Transverse colon (tissue), 4 donors: ENCODE data around the gene CCDC24. TPM values are rescaled to one million over a fixed set of nuclear protein-coding genes. Genes with fewer than 3 reads are reported as not detected.

Experiments used
- DNase-seq: peaks from one replicate; pipeline ENCODE4 v3.0.0-alpha.2; 2019
- H3K27ac ChIP-seq, 4 donors: fragments of 200-600 bp; sonication (generic); 2 replicates each; pipeline ENCODE4 v1.5.1; 2016 to 2018; ENCODE audit warnings: inconsistent platforms in 4 of 4
- H3K27me3 ChIP-seq: fragments of 200-600 bp; sonication (generic); 2 replicates; pipeline ENCODE4 v1.5.1; 2017; ENCODE audit warnings: inconsistent platforms
- H3K36me3 ChIP-seq, 4 donors: fragments of 200-600 bp; sonication (generic); 2 replicates each; pipeline ENCODE4 v1.5.1; 2017 to 2019; ENCODE audit warnings: inconsistent platforms in 4 of 4
- H3K4me1 ChIP-seq, 4 donors: fragments of 200-600 bp; sonication (generic); 2 replicates each; pipeline ENCODE4 v1.5.1; 2017 to 2020; ENCODE audit warnings: inconsistent platforms in 4 of 4
- H3K4me3 ChIP-seq, 4 donors: fragments of 200-600 bp; sonication (generic); 1 replicate in 1 of 4; 2 replicates in 3 of 4; pipeline versions ENCODE4 v1.5.1 to v1.6.1; 2017 to 2019; ENCODE audit warnings: inconsistent platforms in 4 of 4
- H3K9me3 ChIP-seq, 2 donors: fragments of 200-600 bp; sonication (generic); 2 replicates each; pipeline ENCODE4 v1.5.1; 2017 to 2019; ENCODE audit warnings: inconsistent platforms in 2 of 2
- EP300 ChIP-seq: sonication (generic); formaldehyde crosslinking; IDR thresholded peaks from one replicate; pipeline ENCODE4 v1.6.1; 2017; ENCODE audit warnings: antibody characterized with exemption, low read depth
- POLR2A ChIP-seq: fragments of 450-650 bp; IDR thresholded peaks from one replicate; pipeline ENCODE4 v1.6.1; 2016; ENCODE audit warnings: antibody characterized with exemption, mild to moderate bottlenecking, moderate library complexity
- POLR2AphosphoS5 ChIP-seq, 3 donors: sonication (generic); formaldehyde crosslinking; IDR thresholded peaks; one replicate each; pipeline ENCODE4 v1.6.1; 2016; ENCODE audit warnings: antibody characterized with exemption in 3 of 3
- WGBS, 2 donors: methylation state at CpG; one replicate each; pipeline ENCODE4 v1.1.5; 2018; ENCODE audit warnings: low coverage in 1 of 2; 5-methylcytosine and 5-hydroxymethylcytosine counted together
- in situ Hi-C, 4 donors: fragments of 200-750 bp; cut with MboI; loops; one replicate each; pipeline versions ENCODE4 v1.15.0 to v1.15.1; 2017; ENCODE audit warnings: low sequenced_read_pairs in 3 of 4, low pct_ligation_motif_present in 1 of 4, low pct_unique_long_range_greater_than_20kb in 1 of 4
- intact Hi-C: fragments of 100-400 bp; cut with DNase I; formaldehyde crosslinking; loops from one replicate; pipeline ENCODE4 v1.15.1; 2023; ENCODE audit warnings: low total_unique reads
- total RNA-seq, 4 donors: library from RNA; depleted of rRNA; stranded (reverse); fragments of >200 nt; gene quantifications; one replicate each; pipeline ENCODE4 v1.1.0, GENCODE V29; 2016
- TF ChIP-seq, protein P1 (sequence below), 5 experiments: fragments of 200-600 bp in 3 of 5; fragments of 450-650 bp in 2 of 5; sonication (generic) in 3 of 5; IDR thresholded peaks; 1 replicate in 2 of 5; 2 replicates in 3 of 5; pipeline ENCODE4 v1.5.1; 2016 to 2017; ENCODE audit warnings: antibody characterized with exemption in 5 of 5, inconsistent platforms in 3 of 5, mild to moderate bottlenecking in 2 of 5, moderate library complexity in 1 of 5

CCDC24 gene
- total RNA-seq, 4 donors from 2014 or later = 13.8 to 22.0 (median 17.6) TPM

DNA sequence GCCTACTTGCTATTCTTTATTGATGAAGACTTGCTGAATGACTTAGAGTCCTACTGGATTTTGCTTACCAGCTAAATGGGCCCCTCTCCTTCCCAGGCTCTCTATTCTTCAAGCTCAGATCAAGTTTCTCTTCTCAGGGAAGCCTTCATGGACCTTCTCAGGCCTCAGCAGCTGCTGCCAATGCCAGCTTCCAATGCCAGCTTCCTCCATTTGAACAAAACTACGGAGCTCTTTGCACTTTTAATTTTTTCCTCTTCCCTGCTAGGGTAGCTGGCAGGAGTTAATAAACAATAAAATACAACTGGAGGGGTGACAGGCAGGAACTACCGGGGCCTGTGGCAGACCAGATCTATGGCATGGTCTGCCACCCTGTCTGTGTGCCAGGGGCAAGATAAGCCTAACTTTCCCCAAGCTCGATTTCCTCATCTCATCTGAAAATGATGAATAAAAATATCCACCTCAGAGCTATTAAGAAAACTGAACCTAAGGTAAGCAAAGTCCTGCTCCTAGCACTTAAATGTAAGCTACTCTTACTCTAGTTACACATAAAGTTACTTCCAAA is 45.6 kb upstream of the CCDC24 start:
- Histone ChIP-seq H3K4me1 (peaks cover 14 to 43% (median 23%) of the 10 kb centered on the region in 4 donors), H3K27me3 (no peaks in the 10 kb centered on the region), H3K9me3 (no peaks in the 10 kb centered on the region), H3K36me3 (no peaks in the 10 kb centered on the region), H3K4me3 (peak overlapping the region; percentile 70 to 83 (median 74)), H3K27ac (peak overlapping the region; percentile 88 to 93 (median 90))
- in situ Hi-C loops = loop anchor here in 1 of 4 donors (25.0 kb wide), 1 partner anchor 408 kb away; the partner anchor contains the start of gene PTPRF
- DNase-seq = no peak
- TF ChIP-seq POLR2A = no peak
- TF ChIP-seq EP300 = no peak
- TF ChIP-seq, protein P1, sequence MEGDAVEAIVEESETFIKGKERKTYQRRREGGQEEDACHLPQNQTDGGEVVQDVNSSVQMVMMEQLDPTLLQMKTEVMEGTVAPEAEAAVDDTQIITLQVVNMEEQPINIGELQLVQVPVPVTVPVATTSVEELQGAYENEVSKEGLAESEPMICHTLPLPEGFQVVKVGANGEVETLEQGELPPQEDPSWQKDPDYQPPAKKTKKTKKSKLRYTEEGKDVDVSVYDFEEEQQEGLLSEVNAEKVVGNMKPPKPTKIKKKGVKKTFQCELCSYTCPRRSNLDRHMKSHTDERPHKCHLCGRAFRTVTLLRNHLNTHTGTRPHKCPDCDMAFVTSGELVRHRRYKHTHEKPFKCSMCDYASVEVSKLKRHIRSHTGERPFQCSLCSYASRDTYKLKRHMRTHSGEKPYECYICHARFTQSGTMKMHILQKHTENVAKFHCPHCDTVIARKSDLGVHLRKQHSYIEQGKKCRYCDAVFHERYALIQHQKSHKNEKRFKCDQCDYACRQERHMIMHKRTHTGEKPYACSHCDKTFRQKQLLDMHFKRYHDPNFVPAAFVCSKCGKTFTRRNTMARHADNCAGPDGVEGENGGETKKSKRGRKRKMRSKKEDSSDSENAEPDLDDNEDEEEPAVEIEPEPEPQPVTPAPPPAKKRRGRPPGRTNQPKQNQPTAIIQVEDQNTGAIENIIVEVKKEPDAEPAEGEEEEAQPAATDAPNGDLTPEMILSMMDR (IDR thresholded peaks at IDR 0.05) = no peak
- TF ChIP-seq POLR2AphosphoS5 (IDR thresholded peaks at IDR 0.05) = no peak
- intact Hi-C loops = no loop called here
- WGBS, 2 donors = 0 to 4% methylated on average over 3 of the region's 3 CpGs

- Histone ChIP-seq H3K27ac (peak within 1 kb of the TSS; percentile 88 to 93 (median 90)), H3K4me3 (peak within 1 kb of the TSS; percentile 70 to 83 (median 74)), H3K4me1 (peaks cover 14 to 43% (median 23%) of the 10 kb centered on the region in 4 donors), H3K9me3 (no peaks in the 10 kb centered on the region), H3K36me3 (no peaks in the 10 kb centered on the region), H3K27me3 (no peaks in the 10 kb centered on the region)
- TF ChIP-seq POLR2AphosphoS5 (IDR thresholded peaks at IDR 0.05) = peak; percentile 75 to 85 (median 78)
- no peak for TF ChIP-seq EP300
- TF ChIP-seq POLR2A = peak; percentile 77
- TF ChIP-seq, protein P1 (IDR thresholded peaks at IDR 0.05) = peak; percentile 64 to 95 (median 78)
- intact Hi-C loops (no loop called here), in situ Hi-C loops (loop anchor here in 1 of 4 donors (25.0 kb wide), 1 partner anchor 409 kb away; the partner anchor contains the start of gene PTPRF)
- peak; percentile 97 for DNase-seq
- WGBS, 2 donors = 0 to 2% methylated on average over 2 to 54 of the region's 74 CpGs
Measured at GRCh38 chr1:43946236-43947060, 45.0 kb upstream of the CCDC24 start, which contains the start of gene IPO13. TSS of gene IPO13 (plus strand) at chr1:43946950. CDS start at chr1:43947601, 651 bp downstream.

GRCh38 chr1:43947061-43947873 is 44.1 kb upstream of the CCDC24 start:
- Histone ChIP-seq H3K4me3 (peak overlapping the region; percentile 70 to 83 (median 74)), H3K4me1 (peaks cover 14 to 40% (median 23%) of the 10 kb centered on the region in 4 donors), H3K27ac (peak overlapping the region; percentile 88 to 93 (median 90)), H3K27me3 (no peaks in the 10 kb centered on the region), H3K36me3 (no peaks in the 10 kb centered on the region), H3K9me3 (no peaks in the 10 kb centered on the region)
- TF ChIP-seq, protein P1 (IDR thresholded peaks at IDR 0.05) = no peak
- no peak for TF ChIP-seq EP300
- TF ChIP-seq POLR2AphosphoS5 (IDR thresholded peaks at IDR 0.05) = no peak
- TF ChIP-seq POLR2A = no peak
- WGBS, 2 donors = 5% methylated on average over 25 of the region's 27 CpGs; no CpG with 5 or more reads in 1 of the 2 donors
- DNase-seq = no peak
- intact Hi-C loops = no loop called here
- in situ Hi-C loops = loop anchor here in 1 of 4 donors (25.0 kb wide), 1 partner anchor 410 kb away; the partner anchor contains the start of gene PTPRF
